PC-3 (cell line): ENCODE measurements around the gene KCNH6.

ENCODE experiments used
- CTCF ChIP-seq: fragments of 300-600 bp; sonication (generic); conservative IDR thresholded peaks from 2 replicates; pipeline ENCODE4 v1.5.1; 2017; ENCODE audit warnings: antibody characterized with exemption, low read depth, mild to moderate bottlenecking, low read length
- EZH2 ChIP-seq: fragments of 300-600 bp; sonication (generic); IDR thresholded peaks from one replicate; pipeline ENCODE4 v1.6.1; 2017; ENCODE audit warnings: antibody characterized with exemption, mild to moderate bottlenecking, low read length; ENCODE audit not compliant: unreplicated experiment
- EZH2phosphoT487 ChIP-seq: fragments of 300-600 bp; sonication (generic); IDR thresholded peaks from 2 replicates; pipeline ENCODE4 v1.6.1; 2018; ENCODE audit warnings: mild to moderate bottlenecking, antibody characterized with exemption, low read length, borderline replicate concordance

GRCh38 chr17:63491413-63491812, 31.7 kb upstream of the KCNH6 start:
- TF ChIP-seq CTCF (no peak), EZH2phosphoT487 (no peak), EZH2 (no peak)
